ENCODE measurements around the gene WT1. TPM values are rescaled to one million over a fixed set of nuclear protein-coding genes. Genes with fewer than 3 reads are reported as not detected.

WT1 gene
- total RNA-seq, 4 donors from 2014 or later, result 0.33 to 0.40 TPM; not detected in 2

GRCh38 chr11:32469791-32470190, 34.5 kb upstream of the WT1 start:
- no peaks in the 10 kb centered on the region for H3K9me3 ChIP-seq
- H3K4me1 ChIP-seq, result no peaks in the 10 kb centered on the region
- no peaks in the 10 kb centered on the region for H3K36me3 ChIP-seq
- intact Hi-C loops (cut with DNase I), result no loop called here
- H3K4me3 ChIP-seq (replicated peaks in 1 of 3), result no peak overlapping the region
- TF ChIP-seq POLR2A (IDR thresholded peaks at IDR 0.05), result no peak
- 94 to 96% methylated on average over 1 of the region's 1 CpG for WGBS, 2 donors
- no peak overlapping the region for H3K27ac ChIP-seq
- no peaks in the 10 kb centered on the region for H3K27me3 ChIP-seq
- no peak for DNase-seq

- Histone ChIP-seq H3K4me3 (replicated peaks in 1 of 3) (no peak overlapping the region), H3K27me3 (no peaks in the 10 kb centered on the region), H3K4me1 (no peaks in the 10 kb centered on the region), H3K9me3 (no peaks in the 10 kb centered on the region), H3K36me3 (no peaks in the 10 kb centered on the region), H3K27ac (no peak overlapping the region)
- DNase-seq, result no peak
- intact Hi-C loops (cut with DNase I), result no loop called here
- TF ChIP-seq CTCF (IDR thresholded peaks at IDR 0.05) (no peak), POLR2A (IDR thresholded peaks at IDR 0.05) (no peak)
- 68 to 69% methylated on average over 5 of the region's 5 CpGs for WGBS, 2 donors
These were observed 31.1 kb upstream of the WT1 start for GRCh38 chr11:32466279-32466915.

GRCh38 chr11:32464078-32464477, 28.7 kb upstream of the WT1 start:
- Histone ChIP-seq H3K36me3 (no peaks in the 10 kb centered on the region), H3K27ac (no peak overlapping the region), H3K27me3 (no peaks in the 10 kb centered on the region), H3K4me3 (replicated peaks in 1 of 3) (no peak overlapping the region), H3K9me3 (no peaks in the 10 kb centered on the region), H3K4me1 (no peaks in the 10 kb centered on the region)
- TF ChIP-seq CTCF (IDR thresholded peaks at IDR 0.05) (no peak), POLR2A (IDR thresholded peaks at IDR 0.05) (no peak)
- DNase-seq, result no peak
- intact Hi-C loops (cut with DNase I), result no loop called here
- WGBS, 2 donors, result 82 to 83% methylated on average over 2 of the region's 2 CpGs

- intact Hi-C loops (cut with DNase I), result no loop called here
- WGBS, 2 donors, result 72 to 80% methylated on average over 9 of the region's 9 CpGs
- DNase-seq, result no peak
- no peak overlapping the region for H3K27ac ChIP-seq
- H3K4me3 ChIP-seq (replicated peaks in 1 of 3), result no peak overlapping the region
- TF ChIP-seq CTCF (IDR thresholded peaks at IDR 0.05) (no peak), POLR2A (IDR thresholded peaks at IDR 0.05) (no peak)
- no peaks in the 10 kb centered on the region for H3K9me3 ChIP-seq
- no peaks in the 10 kb centered on the region for H3K4me1 ChIP-seq
- H3K36me3 ChIP-seq, result no peaks in the 10 kb centered on the region
- no peaks in the 10 kb centered on the region for H3K27me3 ChIP-seq
These were observed 26.8 kb upstream of the WT1 start for GRCh38 chr11:32462011-32462690.

GRCh38 chr11:32456864-32457263, 21.5 kb upstream of the WT1 start:
- 84 to 88% methylated on average over 2 of the region's 2 CpGs for WGBS, 2 donors
- Histone ChIP-seq H3K27ac (no peak overlapping the region), H3K36me3 (no peaks in the 10 kb centered on the region), H3K27me3 (no peaks in the 10 kb centered on the region), H3K9me3 (no peaks in the 10 kb centered on the region), H3K4me1 (no peaks in the 10 kb centered on the region), H3K4me3 (replicated peaks in 1 of 3) (no peak overlapping the region)
- no peak for DNase-seq
- no peak for TF ChIP-seq CTCF (IDR thresholded peaks at IDR 0.05)
- TF ChIP-seq POLR2A (IDR thresholded peaks at IDR 0.05), result no peak
- intact Hi-C loops (cut with DNase I), result no loop called here
